Stimulated activated CD8-positive, alpha-beta memory T cell treated with anti-CD3 and anti-CD28 coated beads, Interleukin-15, amount 100 ng/mL, for 1 hour (primary cell): ENCODE results near the gene WARS2.

Experiments
- DNase-seq: peaks from one replicate; pipeline ENCODE4 v3.0.0-alpha.2; 2020; ENCODE audit warnings: low read depth

WARS2 gene

GRCh38 chr1:118983558-118984041 lies 156.9 kb downstream of the WARS2 start:
- DNase-seq: no peak

DNA sequence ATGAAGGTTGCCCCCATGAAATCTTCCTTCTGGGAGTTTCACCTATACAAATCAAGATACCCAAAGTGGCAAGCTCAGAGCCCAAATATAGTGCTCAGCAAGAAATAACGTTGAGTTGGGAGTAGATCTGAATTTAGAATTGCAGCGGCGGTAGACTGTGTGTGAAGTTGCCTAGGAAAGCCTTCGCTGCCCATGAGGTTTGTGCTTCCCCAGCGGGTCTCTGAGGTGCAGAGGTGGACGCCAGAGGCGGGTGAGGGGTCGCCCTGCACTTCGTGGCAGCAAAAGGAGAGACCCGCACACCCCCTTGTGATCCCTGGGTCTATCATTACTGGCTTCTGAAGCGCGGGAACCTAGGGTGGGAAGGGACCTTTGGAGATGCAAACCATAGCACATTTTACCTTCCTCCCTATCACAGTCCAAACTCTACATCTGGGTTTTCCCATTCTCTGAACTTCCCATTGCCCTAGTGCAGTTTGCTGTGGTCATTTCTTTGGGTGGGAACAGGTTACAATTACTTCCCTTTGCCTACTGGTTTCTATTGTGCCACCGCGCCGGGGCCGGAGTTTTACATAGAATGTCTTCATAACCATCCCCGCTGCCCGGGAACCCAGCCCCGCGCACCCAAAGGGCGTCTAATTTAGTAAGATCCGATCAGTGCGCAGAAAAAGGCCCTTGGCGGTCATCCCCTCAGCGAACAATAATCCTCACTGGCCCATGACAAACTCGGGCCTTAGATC lies 157.5 kb downstream of the WARS2 start:
- DNase-seq: no peak

- no peak for DNase-seq
Measured at GRCh38 chr1:118982266-118982665, 158.2 kb downstream of the WARS2 start.

- no peak for DNase-seq
Measured at GRCh38 chr1:118981436-118981835, 159.0 kb downstream of the WARS2 start.
